GM18858 (cell line): Measurements from ENCODE around the gene KRT9.

Source experiments
- ATAC-seq: cut with Tn5 transposase; IDR thresholded peaks from one replicate; pipeline ENCODE4 v1.9.1; 2021; ENCODE audit not compliant: unreplicated experiment

The KRT9 gene

DNA sequence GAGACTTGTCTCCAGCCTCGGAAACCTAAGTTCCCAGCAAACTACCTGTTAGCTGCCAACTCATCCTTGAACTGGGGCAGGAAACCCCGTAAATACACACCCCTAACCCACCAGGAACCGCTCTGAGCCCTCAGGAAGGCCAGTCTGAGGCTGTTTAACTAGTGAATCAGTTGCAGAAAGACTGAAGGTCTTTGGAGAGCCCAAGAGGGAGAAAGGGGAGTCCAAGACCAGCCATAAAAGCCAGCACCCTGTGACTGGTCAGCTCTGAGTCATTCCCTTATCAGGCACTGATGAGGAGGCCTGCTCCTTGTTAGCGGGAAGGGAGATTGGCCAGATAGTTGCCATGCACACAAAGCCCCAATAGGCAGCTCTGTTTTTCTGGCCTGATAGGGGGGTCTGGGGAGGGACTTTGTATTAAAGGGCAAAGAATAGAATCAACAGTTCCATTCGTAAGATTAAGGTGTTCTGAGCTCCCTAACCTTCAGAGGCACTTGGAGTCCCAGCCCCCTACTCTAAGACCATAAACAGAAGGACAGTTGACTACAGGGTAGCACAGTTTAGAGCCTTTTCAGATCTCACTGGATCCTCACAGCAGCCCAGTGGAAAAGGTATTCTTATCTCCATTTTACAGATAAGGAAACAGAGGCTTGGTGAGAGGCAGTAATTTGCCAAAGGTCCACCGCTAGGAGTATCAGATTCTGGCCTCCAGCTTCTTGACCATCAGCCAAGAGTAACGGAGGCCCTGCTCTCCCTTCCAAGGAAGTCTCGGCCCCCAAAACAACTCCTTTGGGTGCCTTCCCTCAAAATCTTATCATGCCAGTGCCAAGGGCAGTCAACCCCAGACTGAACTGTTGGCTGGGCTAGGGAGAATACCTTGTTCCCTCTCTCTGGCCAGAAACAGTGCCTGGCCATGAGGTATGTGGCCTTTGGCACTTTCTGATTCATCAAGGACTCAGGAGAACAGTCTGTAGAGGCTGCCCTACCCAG is 41.5 kb downstream of the KRT9 start:
- ATAC-seq: no peak

DNA sequence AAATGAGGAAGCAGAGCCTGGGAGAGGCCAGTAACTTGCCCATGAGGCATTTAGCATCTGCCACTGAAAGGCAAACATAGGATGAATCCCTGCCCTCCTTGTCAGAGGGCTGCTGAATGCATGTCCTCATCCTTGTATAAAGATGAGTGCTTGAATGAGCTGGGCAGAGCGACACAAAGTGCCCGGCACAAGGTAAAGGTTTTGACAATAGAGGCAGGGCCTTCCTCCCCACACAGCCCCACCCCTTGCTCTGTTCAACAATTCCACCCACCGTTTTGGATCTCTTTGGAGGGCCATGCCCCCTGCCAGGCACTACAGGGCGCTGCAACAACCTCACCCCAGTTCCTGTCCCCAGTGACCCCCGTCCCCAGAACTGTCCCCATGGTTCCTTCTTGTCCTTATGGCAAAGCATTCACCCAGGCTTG is 42.4 kb downstream of the KRT9 start:
- no peak for ATAC-seq

DNA sequence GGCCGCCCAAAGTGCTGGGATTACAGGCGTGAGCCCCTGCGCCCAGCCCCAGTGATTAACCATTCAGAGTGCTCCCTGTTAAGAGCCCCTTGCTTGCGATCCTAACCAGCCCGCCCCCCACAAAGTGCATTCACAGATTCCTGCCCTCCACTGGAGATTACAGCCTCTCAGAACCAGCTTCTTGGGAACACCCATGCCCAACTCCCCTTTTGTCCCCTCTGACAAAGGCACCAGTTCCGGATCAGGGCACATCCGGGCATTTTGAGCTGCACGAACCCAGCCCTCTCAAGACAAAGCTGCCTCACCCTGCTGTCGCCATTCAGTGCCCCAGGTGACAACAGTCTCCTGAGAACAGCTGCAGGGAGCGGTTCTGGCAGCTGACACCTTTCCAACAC is 42.9 kb downstream of the KRT9 start:
- ATAC-seq: no peak

DNA sequence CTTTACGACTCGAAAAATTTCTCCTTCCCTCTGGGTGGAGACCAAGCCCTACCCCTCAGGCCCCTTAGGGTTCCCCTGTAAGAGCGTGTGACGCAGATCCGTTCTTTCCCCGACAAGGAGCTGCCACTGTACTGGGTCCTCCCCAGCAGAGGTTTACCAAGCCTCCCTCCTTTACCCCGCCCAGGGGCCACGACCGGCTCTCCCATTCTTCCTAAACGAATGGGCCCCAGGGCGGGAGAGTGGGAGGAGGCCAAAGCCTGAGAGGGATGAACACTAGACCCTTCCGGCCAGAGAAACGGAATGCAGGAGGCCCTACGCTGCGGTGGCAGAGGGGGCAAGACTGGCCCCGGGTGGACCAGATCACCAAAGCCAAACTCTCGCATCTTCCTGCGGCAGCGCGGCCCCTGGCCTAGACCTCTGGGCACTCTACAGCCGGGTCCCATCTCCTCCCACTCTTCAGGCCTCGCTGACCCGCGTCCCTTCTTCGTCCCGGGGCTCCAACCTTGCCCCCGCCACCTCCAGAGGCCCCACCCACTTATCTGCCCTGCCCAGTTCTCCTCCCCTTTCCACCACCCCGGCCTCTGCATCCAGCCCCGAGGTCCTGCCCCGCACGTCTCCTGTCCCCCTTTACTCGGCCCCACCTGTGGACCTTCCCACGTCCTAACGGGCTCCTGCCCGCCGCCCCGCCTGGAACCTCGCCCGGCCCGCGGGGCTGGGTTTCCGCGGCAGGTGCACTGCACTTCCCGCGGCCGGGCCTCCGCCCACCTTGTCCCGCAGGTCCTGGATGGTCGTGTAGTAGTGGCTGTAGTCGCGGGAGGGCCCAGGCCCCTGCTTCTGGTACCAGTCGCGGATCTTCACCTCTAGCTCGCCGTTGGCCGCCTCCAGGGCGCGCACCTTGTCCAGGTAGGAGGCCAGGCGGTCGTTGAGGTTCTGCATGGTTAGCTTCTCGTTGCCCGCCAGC is 44.5 kb downstream of the KRT9 start:
- no peak for ATAC-seq

DNA sequence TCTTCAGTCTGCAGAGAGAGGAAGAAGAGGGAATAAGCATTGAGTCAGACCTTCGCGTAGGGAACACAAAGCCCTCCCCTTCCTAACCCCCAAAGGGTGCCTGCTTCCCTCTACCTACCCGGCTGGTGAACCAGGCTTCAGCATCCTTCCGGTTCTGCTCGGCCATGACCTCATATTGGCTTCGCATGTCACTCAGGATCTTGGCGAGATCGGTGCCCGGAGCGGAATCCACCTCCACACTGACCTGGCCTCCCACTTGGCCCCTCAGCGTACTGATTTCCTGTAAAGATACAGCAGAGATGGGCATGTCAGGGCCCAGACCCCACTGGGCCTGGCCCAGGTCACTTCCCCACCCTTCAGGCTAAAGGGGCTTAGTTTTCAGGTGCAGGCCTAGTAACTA is 47.6 kb downstream of the KRT9 start:
- no peak for ATAC-seq

DNA sequence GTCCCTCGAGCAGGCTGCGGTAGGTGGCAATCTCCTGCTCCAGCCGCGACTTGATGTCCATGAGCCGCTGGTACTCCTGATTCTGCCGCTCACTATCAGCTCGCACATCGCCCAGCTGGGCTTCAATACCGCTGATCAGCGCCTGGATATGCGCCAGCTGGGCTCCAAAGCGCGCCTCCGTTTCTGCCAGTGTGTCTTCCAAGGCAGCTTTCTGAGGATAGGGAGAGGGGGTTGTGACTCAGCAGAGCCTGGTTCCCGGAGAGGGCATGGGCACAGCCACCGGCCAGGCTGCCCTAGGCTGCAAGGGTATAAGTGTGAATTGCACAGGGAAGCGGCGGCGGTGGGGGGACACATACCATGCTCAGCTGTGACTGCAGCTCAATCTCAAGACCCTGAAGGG is 48.1 kb downstream of the KRT9 start:
- no peak for ATAC-seq

DNA sequence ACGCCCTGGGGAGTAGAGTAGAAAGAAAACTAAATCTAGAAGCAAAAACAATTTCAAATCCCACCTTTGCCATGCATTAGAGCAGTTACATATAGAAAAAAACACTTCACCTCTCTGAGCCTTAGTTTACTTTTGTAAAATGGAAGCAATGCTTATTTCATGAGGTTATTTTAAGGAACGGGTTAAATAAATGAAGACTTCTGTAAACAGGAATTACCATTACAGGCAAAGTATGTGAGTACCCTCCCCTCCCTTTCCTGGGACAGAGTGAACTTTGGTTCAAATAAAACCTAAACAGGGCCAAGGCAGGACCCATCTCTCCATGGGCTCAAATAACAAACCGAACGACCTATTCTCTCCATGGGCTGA is 48.6 kb downstream of the KRT9 start:
- no peak for ATAC-seq

DNA sequence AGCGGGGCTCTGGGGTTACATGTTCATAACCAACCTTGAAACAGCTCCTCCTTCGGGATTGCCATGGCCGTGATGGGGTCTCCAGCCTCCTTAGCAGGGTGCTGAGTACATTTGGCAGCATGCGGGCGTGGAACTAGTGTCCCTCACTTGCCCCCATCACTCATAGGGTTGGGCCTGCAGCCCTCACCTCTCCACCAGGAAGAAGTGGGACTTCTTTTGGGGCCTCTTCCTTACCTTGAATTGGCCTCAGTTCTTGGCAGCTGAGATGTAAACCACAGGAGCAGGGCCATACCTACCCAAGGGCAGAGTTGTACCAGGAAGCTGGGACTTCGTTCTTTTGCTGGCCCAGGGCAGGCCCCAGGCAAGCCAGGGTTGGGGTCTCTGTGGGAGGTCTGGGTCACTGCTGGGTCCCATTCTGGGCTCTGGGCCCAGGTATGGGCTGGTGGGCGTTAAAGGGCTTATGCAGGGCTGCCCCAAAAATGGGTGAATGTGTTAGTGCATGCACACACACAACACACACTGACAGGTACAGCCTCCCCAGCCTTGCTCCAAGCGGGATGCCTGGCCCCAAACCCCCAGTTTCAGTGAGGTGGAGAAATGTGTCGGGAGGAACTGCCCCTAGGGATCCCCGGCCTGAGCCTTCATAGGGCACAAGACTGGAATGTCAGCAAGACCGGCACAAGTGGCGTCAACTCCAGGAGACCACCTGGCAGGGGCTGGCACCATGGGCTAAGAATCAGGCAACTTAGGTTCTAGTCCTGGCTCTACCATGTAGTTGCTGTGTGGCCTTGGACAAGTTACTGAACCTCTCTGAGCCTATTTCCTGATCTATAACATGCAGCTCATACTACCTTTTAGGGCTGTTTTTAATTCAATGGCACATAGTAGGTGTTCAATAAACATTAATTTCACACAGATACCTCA is 49.3 kb downstream of the KRT9 start:
- ATAC-seq: no peak

DNA sequence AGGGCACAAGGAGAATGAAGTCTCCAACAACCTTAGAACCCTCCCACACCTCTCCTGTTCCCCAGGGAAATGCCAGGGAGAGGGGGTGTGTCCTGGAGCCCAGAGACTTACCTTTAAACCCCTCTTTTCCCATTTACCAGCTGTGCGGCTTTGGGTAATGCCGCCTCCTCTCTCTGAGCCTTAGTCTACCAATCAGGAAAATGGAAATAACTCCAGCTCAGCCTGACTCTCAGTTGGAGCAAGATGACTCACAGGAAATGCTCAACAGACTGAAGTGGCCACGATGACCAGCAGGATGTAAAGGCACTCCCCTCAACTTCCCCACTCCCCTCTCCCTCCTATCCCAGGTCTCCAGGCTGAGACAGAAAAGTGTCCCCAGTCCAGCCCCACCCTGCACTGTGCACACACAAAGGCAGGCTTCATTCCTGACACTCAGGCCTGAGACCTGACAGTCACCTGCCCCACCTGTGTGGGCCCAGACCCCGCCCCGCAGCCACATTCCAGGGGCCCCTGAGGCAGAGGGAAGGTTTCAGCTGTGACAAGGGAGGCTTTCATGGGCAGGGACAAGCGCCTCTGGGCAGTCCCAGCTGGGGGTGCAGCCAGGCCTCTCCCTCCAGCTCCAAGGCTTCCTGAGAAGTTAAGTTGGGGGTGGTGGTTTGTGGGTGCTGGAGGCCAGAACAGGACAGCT is 50.1 kb downstream of the KRT9 start:
- ATAC-seq: no peak

DNA sequence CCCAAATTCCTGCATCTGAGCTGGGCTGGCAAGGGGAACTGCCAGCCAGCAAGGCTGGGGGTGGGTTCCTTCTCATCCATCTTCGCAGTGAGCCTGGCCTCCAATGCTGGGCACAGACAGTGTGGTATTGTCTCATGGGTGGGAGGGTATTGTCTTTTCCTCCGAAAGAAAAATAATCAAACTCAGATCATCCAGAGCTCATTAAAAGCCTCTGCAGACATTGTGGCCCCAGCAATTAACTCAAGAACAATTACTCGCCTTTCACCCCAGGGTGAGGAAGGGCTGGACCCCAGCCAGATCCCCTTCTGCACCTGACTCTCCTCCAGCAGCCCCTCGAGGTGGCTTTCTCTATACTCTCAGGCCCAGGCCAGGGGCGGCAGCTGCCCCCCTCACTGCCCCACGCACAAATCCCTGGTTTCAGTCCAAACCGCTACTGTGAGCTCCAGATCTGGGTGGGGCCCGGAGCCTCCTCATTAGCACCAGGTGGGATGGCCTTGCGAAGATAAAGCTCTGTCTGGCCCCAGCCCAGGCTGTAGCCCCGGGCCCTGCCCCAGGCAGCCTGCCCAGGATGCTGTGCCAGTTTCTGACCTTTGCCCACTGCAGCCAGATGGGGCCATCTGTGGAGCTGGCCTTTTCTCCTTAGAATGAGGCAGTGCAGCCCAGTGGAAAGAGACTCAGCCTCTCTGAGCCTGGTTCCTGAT is 50.9 kb downstream of the KRT9 start:
- ATAC-seq: no peak

DNA sequence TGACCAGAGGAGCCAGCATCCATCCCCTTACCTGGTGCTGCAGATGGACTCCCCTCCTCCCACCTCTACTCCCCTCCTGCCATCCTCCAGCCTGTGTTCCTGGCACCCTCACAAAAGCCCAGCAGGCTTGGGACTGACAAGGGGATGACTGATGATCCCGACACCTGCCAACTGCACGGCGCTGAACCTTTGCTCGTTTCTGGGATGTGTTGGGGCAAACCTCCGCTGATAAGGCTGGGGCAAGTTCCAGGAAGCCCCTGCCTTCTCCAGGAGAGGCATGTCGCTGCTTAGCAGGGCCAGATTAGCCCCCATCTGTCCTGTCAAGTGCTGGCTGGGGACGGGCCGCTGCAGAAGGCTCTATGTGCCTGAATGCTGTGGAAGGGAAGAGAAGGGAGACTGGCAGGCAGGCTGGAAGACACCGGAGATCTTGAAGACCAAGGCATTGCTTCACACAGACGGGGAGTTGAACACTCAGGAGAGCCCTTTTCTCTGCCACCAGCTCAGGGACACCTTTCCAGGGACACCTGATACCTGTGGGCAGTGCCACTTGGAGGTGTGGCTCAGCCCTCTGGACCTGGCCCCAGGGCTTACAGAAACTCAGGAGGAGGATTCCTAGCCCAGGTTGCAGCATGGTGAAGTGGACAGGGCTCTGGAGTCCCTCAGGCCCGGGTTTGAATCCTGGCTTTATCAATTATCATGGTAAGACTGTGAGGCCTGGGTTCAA is 52.2 kb downstream of the KRT9 start:
- ATAC-seq: no peak

DNA sequence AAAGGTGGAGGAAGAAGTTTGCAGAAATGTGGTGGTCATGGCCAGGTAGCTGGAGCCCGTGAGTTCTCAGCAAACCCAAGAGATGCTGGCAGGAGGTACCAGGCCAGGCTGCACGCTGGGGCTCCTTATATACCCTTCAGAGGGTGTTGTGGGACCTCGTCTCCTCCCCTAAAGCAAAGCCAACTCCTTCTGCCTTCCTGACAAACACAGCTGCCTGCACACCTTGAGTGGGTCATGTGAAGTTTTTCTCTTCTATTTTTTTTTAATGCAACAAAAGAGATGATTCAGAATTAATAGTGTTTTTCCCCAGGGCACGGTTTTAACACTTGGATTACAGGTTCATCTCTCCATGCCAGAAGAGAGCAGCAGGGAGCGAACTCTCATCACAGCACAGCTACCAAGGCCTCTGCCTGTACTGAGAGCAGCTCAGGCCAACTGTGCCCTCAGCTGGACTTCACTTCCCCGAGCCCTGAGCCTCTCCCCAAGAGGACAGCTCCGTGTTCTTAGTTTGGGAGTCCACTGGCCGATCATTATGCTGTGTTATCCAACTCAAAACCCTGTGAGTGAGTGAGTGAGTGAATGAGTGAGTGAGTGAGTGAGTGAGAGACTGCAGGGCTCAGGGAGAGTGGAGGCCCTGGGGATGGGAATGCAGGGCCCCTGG is 52.9 kb downstream of the KRT9 start, which contains the start of gene KRT15:
KRT15 (minus strand) TSS at position 102 of the 661 bp plus-strand sequence; CDS start at position 39, 63 bp downstream.
- no peak for ATAC-seq

DNA sequence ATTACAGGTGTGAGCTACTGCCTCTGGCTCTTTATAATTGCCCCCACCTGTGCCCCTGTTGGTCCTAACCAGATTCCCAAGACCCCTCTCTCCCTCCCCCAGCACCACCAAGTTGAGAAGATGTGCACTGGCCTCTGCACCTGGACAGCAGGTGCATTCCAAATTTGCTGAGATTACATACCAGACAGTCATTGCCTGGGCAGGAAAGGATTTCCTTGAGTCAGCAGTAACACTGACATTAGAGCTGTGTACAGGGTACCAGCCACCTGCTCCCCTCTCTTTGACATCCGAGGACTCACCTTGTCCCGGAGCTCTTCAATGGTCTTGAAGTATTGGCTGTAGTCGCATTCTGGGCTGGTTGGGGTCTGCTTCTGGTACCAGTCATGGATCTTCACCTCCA is 53.8 kb downstream of the KRT9 start:
- no peak for ATAC-seq

DNA sequence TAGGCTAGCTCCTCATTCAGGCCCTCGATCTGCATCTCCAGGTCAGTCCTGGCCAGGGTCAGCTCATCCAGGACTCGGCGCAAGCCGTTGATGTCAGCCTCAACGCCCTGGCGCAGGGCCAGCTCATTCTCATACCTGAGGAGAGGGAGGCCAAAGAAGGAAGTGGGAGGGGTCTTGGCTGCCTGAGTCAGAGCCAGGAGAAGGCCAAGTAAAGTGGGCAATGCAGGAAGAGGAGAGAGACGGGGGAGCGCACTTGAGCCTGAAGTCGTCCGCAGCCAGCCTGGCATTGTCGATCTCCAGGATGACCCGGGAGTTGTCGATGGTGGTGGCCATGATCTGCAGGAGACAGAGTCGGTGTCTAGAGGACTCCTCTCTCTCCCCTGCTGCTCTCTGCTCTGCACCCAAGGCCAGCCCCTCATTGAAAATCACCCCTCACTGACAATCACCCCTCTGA is 55.0 kb downstream of the KRT9 start:
- ATAC-seq: no peak

DNA sequence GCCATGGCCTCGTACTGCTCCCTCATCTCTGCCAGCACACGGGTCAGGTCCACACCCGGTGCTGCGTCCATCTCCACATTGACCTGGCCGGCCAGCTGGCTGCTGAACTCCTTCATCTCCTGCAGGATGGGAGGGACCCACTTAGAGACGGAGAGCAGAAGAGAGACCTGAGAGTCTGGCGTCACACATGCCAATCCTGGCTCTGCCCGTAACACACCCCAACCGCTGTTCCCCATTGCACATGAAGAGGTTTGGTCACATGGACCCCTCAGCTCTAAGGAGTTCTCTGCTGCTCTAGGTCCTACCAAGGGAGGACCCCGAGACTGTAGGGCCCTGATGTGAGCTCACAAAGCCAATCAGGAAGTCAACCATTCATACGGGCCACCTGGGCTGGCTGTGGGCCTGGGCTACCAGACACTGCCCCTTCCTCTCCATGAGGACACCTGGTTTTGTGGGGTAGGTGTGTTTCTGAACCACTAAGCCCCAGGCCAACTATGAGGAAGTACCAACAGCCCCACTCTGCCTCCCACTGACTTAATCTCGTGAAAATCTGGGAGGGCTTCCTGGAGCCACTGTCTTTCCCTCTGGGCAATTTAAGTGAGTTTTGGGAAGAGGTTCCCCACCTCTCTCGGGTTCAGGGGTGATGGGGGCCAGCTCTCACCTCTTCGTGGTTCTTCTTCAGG is 55.6 kb downstream of the KRT9 start:
- ATAC-seq: no peak
